Spleen (tissue), 7 donors: Measurements from ENCODE around the gene RFXAP.

Experiments used
- POLR2A ChIP-seq, 3 donors: fragments of 450-650 bp; IDR thresholded peaks; one replicate each; pipeline ENCODE4 v1.5.1; 2017; ENCODE audit warnings: antibody characterized with exemption in 3 of 3, mild to moderate bottlenecking in 1 of 3
- TF ChIP-seq, protein P1 (sequence below), 11 experiments: fragments of 200-600 bp in 7 of 11; fragments of 450-650 bp in 4 of 11; sonication (generic) in 4 of 11; IDR thresholded peaks in 8 of 11; conservative IDR thresholded peaks in 3 of 11; 1 replicate in 7 of 11; 2 replicates in 4 of 11; pipeline versions ENCODE4 v1.4.0 to v1.8.0; 2016 to 2021; ENCODE audit warnings: antibody characterized with exemption in 11 of 11, inconsistent platforms in 4 of 11, mild to moderate bottlenecking in 1 of 11
- donor health status: DM: no; HTN: no; CAD: no; lungs with moderate emphysema.
- donor health status: DM: no; HTN: no; CAD: no.
- donor health status: DM: no; HTN: no; CAD: no.

GRCh38 chr13:36772853-36773252, 46.2 kb upstream of the RFXAP start:
- TF ChIP-seq POLR2A (IDR thresholded peaks at IDR 0.05), result no peak
- TF ChIP-seq, protein P1, sequence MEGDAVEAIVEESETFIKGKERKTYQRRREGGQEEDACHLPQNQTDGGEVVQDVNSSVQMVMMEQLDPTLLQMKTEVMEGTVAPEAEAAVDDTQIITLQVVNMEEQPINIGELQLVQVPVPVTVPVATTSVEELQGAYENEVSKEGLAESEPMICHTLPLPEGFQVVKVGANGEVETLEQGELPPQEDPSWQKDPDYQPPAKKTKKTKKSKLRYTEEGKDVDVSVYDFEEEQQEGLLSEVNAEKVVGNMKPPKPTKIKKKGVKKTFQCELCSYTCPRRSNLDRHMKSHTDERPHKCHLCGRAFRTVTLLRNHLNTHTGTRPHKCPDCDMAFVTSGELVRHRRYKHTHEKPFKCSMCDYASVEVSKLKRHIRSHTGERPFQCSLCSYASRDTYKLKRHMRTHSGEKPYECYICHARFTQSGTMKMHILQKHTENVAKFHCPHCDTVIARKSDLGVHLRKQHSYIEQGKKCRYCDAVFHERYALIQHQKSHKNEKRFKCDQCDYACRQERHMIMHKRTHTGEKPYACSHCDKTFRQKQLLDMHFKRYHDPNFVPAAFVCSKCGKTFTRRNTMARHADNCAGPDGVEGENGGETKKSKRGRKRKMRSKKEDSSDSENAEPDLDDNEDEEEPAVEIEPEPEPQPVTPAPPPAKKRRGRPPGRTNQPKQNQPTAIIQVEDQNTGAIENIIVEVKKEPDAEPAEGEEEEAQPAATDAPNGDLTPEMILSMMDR (IDR thresholded peaks at IDR 0.05 in 8 of 11, conservative IDR thresholded peaks at IDR 0.05 in 3 of 11), result no peak
